HG03066 (cell line): ENCODE results near the gene BLM.
"Not testable (repeated sequence)": the region's sequence is repeated elsewhere in the genome, so short reads cannot be mapped to it uniquely, and the experiment has no call there.

Experiments used
- ATAC-seq: cut with Tn5 transposase; IDR thresholded peaks from one replicate; pipeline ENCODE4 v1.9.1; 2021; ENCODE audit warnings: low read depth; ENCODE audit not compliant: unreplicated experiment

Gene BLM

GRCh38 chr15:90716976-90717821 is at the start of gene BLM:
TSS of gene BLM (plus strand) at chr15:90717346. CDS start at chr15:90747393, 30,047 bp downstream.
- ATAC-seq: peak; percentile 99

- not testable (repeated sequence) for ATAC-seq
Observed at GRCh38 chr15:90667755-90668345, 49.3 kb upstream of the BLM start.

- ATAC-seq: not testable (repeated sequence)
Observed at GRCh38 chr15:90670631-90671030, 46.5 kb upstream of the BLM start.

GRCh38 chr15:90671216-90671615 is 45.9 kb upstream of the BLM start:
- no peak for ATAC-seq

- ATAC-seq: not testable (repeated sequence)
Observed at GRCh38 chr15:90673357-90673756, 43.8 kb upstream of the BLM start.

- ATAC-seq: no peak
Observed at GRCh38 chr15:90674476-90674875, 42.7 kb upstream of the BLM start.

- no peak for ATAC-seq
Observed at GRCh38 chr15:90675464-90675863, 41.7 kb upstream of the BLM start.

GRCh38 chr15:90677807-90678790 is 39.0 kb upstream of the BLM start:
- no peak for ATAC-seq

GRCh38 chr15:90679959-90680358 is 37.2 kb upstream of the BLM start:
- no peak for ATAC-seq

- ATAC-seq: no peak
Observed at GRCh38 chr15:90680371-90680935, 36.7 kb upstream of the BLM start.

GRCh38 chr15:90681056-90681455 is 36.1 kb upstream of the BLM start:
- ATAC-seq: no peak

GRCh38 chr15:90681480-90681879 is 35.7 kb upstream of the BLM start:
- no peak for ATAC-seq

GRCh38 chr15:90683371-90683770 is 33.8 kb upstream of the BLM start:
- no peak for ATAC-seq

- ATAC-seq: no peak
Observed at GRCh38 chr15:90683876-90684275, 33.3 kb upstream of the BLM start.

- ATAC-seq: no peak
Observed at GRCh38 chr15:90684281-90684680, 32.9 kb upstream of the BLM start.

GRCh38 chr15:90685591-90686434 is 31.3 kb upstream of the BLM start:
- ATAC-seq: peak; percentile 14

- ATAC-seq: peak; percentile 68
Observed at GRCh38 chr15:90686435-90687218, 30.5 kb upstream of the BLM start.

GRCh38 chr15:90689326-90689961 is 27.7 kb upstream of the BLM start:
- ATAC-seq: not testable (repeated sequence)
